ENCODE measurements around the gene UBE2N. TPM values are rescaled to one million over a fixed set of nuclear protein-coding genes. Genes with fewer than 3 reads are reported as not detected.
"Not testable (repeated sequence)": the region's sequence is repeated elsewhere in the genome, so short reads cannot be mapped to it uniquely, and the experiment has no call there.

The UBE2N gene
- total RNA-seq, 2 donors from 2014 or later, result 106 to 137 TPM

- DNase-seq, result no peak
- TF ChIP-seq CTCF (IDR thresholded peaks at IDR 0.05), result no peak
- Histone ChIP-seq H3K27ac (no peak overlapping the region), H3K36me3 (no peaks in the 10 kb centered on the region), H3K4me3 (no peak overlapping the region), H3K27me3 (no peaks in the 10 kb centered on the region), H3K4me1 (peaks cover 5% of the 10 kb centered on the region), H3K9me3 (no peaks in the 10 kb centered on the region), H3K9ac (ENCODE audit: low read depth in 2 of 2, low read length in 2 of 2) (no peak overlapping the region)
- intact Hi-C loops (cut with DNase I), result loop anchor here (5.0 kb wide), 1 partner anchor 429 kb away; no protein-coding TSS in a partner anchor
Measured at GRCh38 chr12:93415723-93416464, 25.9 kb downstream of the UBE2N start.

DNA sequence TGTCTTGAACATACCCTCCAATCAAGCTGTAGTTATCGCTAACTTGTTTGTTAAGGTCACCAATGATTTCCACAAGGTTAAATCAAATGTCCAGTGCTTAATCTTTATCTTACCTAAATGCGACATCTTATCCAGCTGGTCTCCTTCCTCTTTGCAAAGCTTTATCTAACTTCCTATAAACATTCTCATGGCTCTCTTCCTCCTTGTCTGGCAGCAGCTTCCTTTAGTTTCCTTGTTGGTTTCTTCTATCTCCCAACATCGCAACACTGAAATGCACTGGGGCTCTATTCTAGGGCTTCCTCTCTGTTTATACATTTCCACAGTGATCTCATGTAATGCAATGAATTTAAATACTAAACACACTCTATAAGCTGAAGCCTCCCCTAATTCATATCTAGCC lies 28.7 kb downstream of the UBE2N start:
- DNase-seq, result no peak
- Histone ChIP-seq H3K4me3 (no peak overlapping the region), H3K27ac (no peak overlapping the region), H3K9me3 (no peaks in the 10 kb centered on the region), H3K9ac (ENCODE audit: low read depth in 2 of 2, low read length in 2 of 2) (no peak overlapping the region), H3K36me3 (no peaks in the 10 kb centered on the region), H3K4me1 (peaks cover 5% of the 10 kb centered on the region), H3K27me3 (no peaks in the 10 kb centered on the region)
- no peak for TF ChIP-seq CTCF (IDR thresholded peaks at IDR 0.05)
- intact Hi-C loops (cut with DNase I), result no loop called here

- H3K36me3 ChIP-seq; H3K9me3 ChIP-seq; DNase-seq; H3K4me3 ChIP-seq; H3K27me3 ChIP-seq; H3K9ac ChIP-seq (ENCODE audit: low read depth in 2 of 2, low read length in 2 of 2); intact Hi-C loops (cut with DNase I); H3K27ac ChIP-seq; H3K4me1 ChIP-seq: not testable (repeated sequence)
Measured at GRCh38 chr12:93412396-93412795, 29.4 kb downstream of the UBE2N start.

GRCh38 chr12:93411060-93411459 lies 30.7 kb downstream of the UBE2N start:
- H3K4me3 ChIP-seq; intact Hi-C loops (cut with DNase I); DNase-seq; H3K4me1 ChIP-seq; H3K27me3 ChIP-seq; H3K9me3 ChIP-seq; H3K36me3 ChIP-seq; H3K9ac ChIP-seq (ENCODE audit: low read depth in 2 of 2, low read length in 2 of 2); H3K27ac ChIP-seq: not testable (repeated sequence)

DNA sequence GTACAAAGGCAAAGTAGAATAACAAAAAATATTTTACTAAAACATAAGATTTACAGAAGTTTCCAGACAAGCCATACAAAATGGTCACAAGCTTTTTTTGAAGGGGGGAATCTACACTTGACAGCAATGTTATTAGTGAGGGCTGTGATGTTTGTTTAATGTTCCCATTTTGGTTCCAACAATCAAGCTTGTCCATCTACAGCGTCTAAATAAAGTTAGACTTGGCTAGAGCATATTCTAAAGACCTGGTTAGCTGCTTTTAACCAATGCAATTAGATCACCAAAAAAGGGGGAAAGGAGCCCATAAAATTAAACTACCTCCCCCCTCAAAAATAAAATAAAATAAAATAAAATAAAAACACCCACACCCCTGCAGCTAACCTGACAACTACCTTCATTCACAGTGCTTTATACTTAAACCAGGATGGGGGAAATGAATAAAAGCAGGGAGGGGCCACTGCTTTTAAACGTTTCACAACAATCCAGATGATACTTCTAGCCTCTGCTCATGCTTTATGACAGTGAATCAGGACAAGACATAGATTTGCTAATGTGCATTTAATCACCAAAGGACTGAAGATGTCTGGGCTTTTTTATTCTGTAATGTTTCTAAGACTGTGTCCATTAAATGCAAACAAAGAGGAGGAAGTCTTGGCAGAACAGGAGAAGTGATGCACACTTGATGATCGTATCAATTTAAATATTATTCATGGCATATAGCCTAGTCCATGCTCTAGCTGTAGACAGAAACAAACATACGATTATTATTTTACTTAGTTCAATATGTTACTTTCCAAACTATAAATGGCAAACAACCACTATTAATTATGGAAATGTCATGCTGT lies 32.2 kb downstream of the UBE2N start:
- intact Hi-C loops (cut with DNase I); DNase-seq; H3K4me3 ChIP-seq; H3K9ac ChIP-seq (ENCODE audit: low read depth in 2 of 2, low read length in 2 of 2); H3K4me1 ChIP-seq; H3K9me3 ChIP-seq; H3K27me3 ChIP-seq; H3K27ac ChIP-seq; H3K36me3 ChIP-seq: not testable (repeated sequence)

DNA sequence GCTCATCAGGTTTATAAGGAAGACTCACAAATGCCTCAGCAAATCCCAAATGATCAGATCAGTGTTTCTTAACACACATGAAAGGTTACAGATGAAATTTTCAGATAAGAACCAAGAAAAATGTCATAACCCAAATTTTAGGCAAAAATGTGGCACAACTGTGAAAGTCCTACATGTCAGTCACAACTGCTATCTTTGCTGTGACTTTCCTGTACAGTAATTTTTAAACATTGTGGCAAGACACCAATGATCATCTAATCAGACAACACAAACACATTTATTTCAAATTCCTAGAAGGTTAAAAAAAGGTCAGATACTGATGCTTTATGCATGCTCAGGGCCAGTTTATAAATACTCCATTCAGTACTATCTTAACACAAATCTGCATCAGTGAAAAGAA lies 32.9 kb downstream of the UBE2N start:
- H3K9ac ChIP-seq (ENCODE audit: low read depth in 2 of 2, low read length in 2 of 2), result no peak overlapping the region
- H3K27ac ChIP-seq, result no peak overlapping the region
- H3K4me3 ChIP-seq, result no peak overlapping the region
- no peak for DNase-seq
- intact Hi-C loops (cut with DNase I), result no loop called here
- no peaks in the 10 kb centered on the region for H3K9me3 ChIP-seq
- peaks cover 5% of the 10 kb centered on the region for H3K4me1 ChIP-seq
- TF ChIP-seq CTCF (IDR thresholded peaks at IDR 0.05), result no peak
- no peaks in the 10 kb centered on the region for H3K27me3 ChIP-seq
- H3K36me3 ChIP-seq, result no peaks in the 10 kb centered on the region

- DNase-seq, result no peak
- Histone ChIP-seq H3K4me1 (no peaks in the 10 kb centered on the region), H3K4me3 (no peak overlapping the region), H3K27me3 (no peaks in the 10 kb centered on the region), H3K36me3 (no peaks in the 10 kb centered on the region), H3K9me3 (no peaks in the 10 kb centered on the region), H3K27ac (no peak overlapping the region), H3K9ac (ENCODE audit: low read depth in 2 of 2, low read length in 2 of 2) (no peak overlapping the region)
- no peak for TF ChIP-seq CTCF (IDR thresholded peaks at IDR 0.05)
- intact Hi-C loops (cut with DNase I), result no loop called here
Measured at GRCh38 chr12:93407963-93408283, 33.8 kb downstream of the UBE2N start.

Data from colonic mucosa (tissue), 4 donors.